ENCODE measurements around the gene CNTNAP5.

CNTNAP5 gene

GRCh38 chr2:124024561-124025170 is 421 bp upstream of the CNTNAP5 start (continued):
- no peak for TF ChIP-seq ZNF8 (CRISPR knock-in tag; IDR thresholded peaks at IDR 0.05)
- no peak for TF ChIP-seq GLIS3 (CRISPR knock-in tag; IDR thresholded peaks at IDR 0.05)
- no peak for TF ChIP-seq TCF4 (CRISPR knock-in tag; IDR thresholded peaks at IDR 0.05; ENCODE audit: borderline replicate concordance)
- no peak for TF ChIP-seq BACH2 (CRISPR knock-in tag; IDR thresholded peaks at IDR 0.05; ENCODE audit: borderline replicate concordance)
- TF ChIP-seq ARNTL (CRISPR knock-in tag; IDR thresholded peaks at IDR 0.05; ENCODE audit: borderline replicate concordance, low read depth), result no peak
- TF ChIP-seq TSHZ2 (CRISPR knock-in tag; IDR thresholded peaks at IDR 0.05), result no peak
- TF ChIP-seq ZFP3 (CRISPR knock-in tag; IDR thresholded peaks at IDR 0.05), result no peak

GRCh38 chr2:124025891-124026434 is 876 bp downstream of the CNTNAP5 start:
- TF ChIP-seq BACH2 (CRISPR knock-in tag; IDR thresholded peaks at IDR 0.05; ENCODE audit: borderline replicate concordance) (no peak), CSDC2 (CRISPR knock-in tag; IDR thresholded peaks at IDR 0.05) (no peak), ZNF70 (CRISPR knock-in tag; IDR thresholded peaks at IDR 0.05) (no peak), ESRRG (CRISPR knock-in tag; IDR thresholded peaks at IDR 0.05) (no peak), ARNTL (CRISPR knock-in tag; IDR thresholded peaks at IDR 0.05; ENCODE audit: borderline replicate concordance, low read depth) (no peak), SNAI2 (CRISPR knock-in tag; IDR thresholded peaks at IDR 0.05) (no peak), ZNF565 (CRISPR knock-in tag; conservative IDR thresholded peaks at IDR 0.05; ENCODE audit: low read depth) (no peak), OSR1 (CRISPR knock-in tag; IDR thresholded peaks at IDR 0.05) (no peak), GLIS3 (CRISPR knock-in tag; IDR thresholded peaks at IDR 0.05) (no peak), TOX (CRISPR knock-in tag; IDR thresholded peaks at IDR 0.05; ENCODE audit: borderline replicate concordance) (no peak)
- ATAC-seq, result no peak

GRCh38 chr2:124026503-124026902 is 1.4 kb downstream of the CNTNAP5 start:
- ATAC-seq, result no peak
- no peak for TF ChIP-seq PATZ1 (CRISPR knock-in tag; IDR thresholded peaks at IDR 0.05; ENCODE audit: borderline replicate concordance)
- no peak for TF ChIP-seq CSRNP3 (CRISPR knock-in tag; IDR thresholded peaks at IDR 0.05)
- no peak for TF ChIP-seq PPARA (CRISPR knock-in tag; IDR thresholded peaks at IDR 0.05; ENCODE audit: borderline replicate concordance)
- TF ChIP-seq BACH2 (CRISPR knock-in tag; IDR thresholded peaks at IDR 0.05; ENCODE audit: borderline replicate concordance), result no peak
- TF ChIP-seq ARNTL (CRISPR knock-in tag; IDR thresholded peaks at IDR 0.05; ENCODE audit: borderline replicate concordance, low read depth), result no peak

GRCh38 chr2:124027182-124027581 is 2.1 kb downstream of the CNTNAP5 start:
- peak; percentile 75 for ATAC-seq
- TF ChIP-seq OSR1 (CRISPR knock-in tag; IDR thresholded peaks at IDR 0.05), result no peak
- TF ChIP-seq ESRRG (CRISPR knock-in tag; IDR thresholded peaks at IDR 0.05), result no peak
- TF ChIP-seq TCF4 (CRISPR knock-in tag; IDR thresholded peaks at IDR 0.05; ENCODE audit: borderline replicate concordance), result 0 out of 2 replicates have a peak, but pooled peaks have one; percentile 11
- no peak for TF ChIP-seq ZNF8 (CRISPR knock-in tag; IDR thresholded peaks at IDR 0.05)
- peak; percentile 94 for TF ChIP-seq ZNF70 (CRISPR knock-in tag; IDR thresholded peaks at IDR 0.05)

GRCh38 chr2:124032799-124033198 is 7.7 kb downstream of the CNTNAP5 start:
- no peak for ATAC-seq

More at GRCh38 chr2:124032799-124033198, 7.7 kb downstream of the CNTNAP5 start:
- TF ChIP-seq SNAI2 (CRISPR knock-in tag; IDR thresholded peaks at IDR 0.05) (no peak), PPARA (CRISPR knock-in tag; IDR thresholded peaks at IDR 0.05; ENCODE audit: borderline replicate concordance) (no peak), ISL1 (CRISPR knock-in tag; IDR thresholded peaks at IDR 0.05) (no peak), ZNF8 (CRISPR knock-in tag; IDR thresholded peaks at IDR 0.05) (no peak), OSR1 (CRISPR knock-in tag; IDR thresholded peaks at IDR 0.05) (no peak), TSHZ2 (CRISPR knock-in tag; IDR thresholded peaks at IDR 0.05) (no peak), ZFP30 (CRISPR knock-in tag; IDR thresholded peaks at IDR 0.05) (no peak), GLIS3 (CRISPR knock-in tag; IDR thresholded peaks at IDR 0.05) (no peak), ZC3H10 (CRISPR knock-in tag; IDR thresholded peaks at IDR 0.05) (no peak)

Measured in SK-N-SH treated with all-trans-retinoic acid at 6 μM for 48 hours (cell line).